WTC11 (cell line): ENCODE data around the gene DNAH8. TPM values are rescaled to one million over a fixed set of nuclear protein-coding genes. Genes with fewer than 3 reads are reported as not detected.

Experiments
- ATAC-seq: fragments of 200-7000 bp; cut with Tn5 transposase; 2 replicates; pipeline ENCODE4 v1.10.0; 2021; ENCODE audit warnings: mild to moderate bottlenecking, moderate library complexity
- CTCF ChIA-PET: fragments of 300-600 bp; sonication (Branson Sonifier 250); formaldehyde crosslinking; loops from one replicate; lab custom pipeline; 2021; ENCODE audit warnings: antibody characterized with exemption; lab: Charles Lee
- POLR2A ChIA-PET: fragments of 350-600 bp; sonication (Branson Sonifier 250); formaldehyde crosslinking; loops from one replicate; lab custom pipeline; 2021; ENCODE audit warnings: antibody characterized with exemption; lab: Charles Lee
- DNase-seq: peaks from one replicate; pipeline ENCODE4 v3.0.0; 2021; ENCODE audit warnings: low spot score
- H3K27ac Mint-ChIP-seq: 2 replicates; pipeline ENCODE4 v1.8.0; 2021; ENCODE audit warnings: mixed read lengths
- H3K27me3 Mint-ChIP-seq: 2 replicates; pipeline ENCODE4 v1.8.0; 2021; ENCODE audit warnings: low read depth, mild to moderate bottlenecking, moderate library complexity, mixed read lengths
- H3K36me3 Mint-ChIP-seq: 2 replicates; pipeline ENCODE4 v1.8.0; 2021; ENCODE audit warnings: mixed read lengths
- H3K4me1 Mint-ChIP-seq: 2 replicates; pipeline ENCODE4 v1.8.0; 2022; ENCODE audit warnings: mixed read lengths
- H3K4me3 Mint-ChIP-seq: 2 replicates; pipeline ENCODE4 v1.8.0; 2021; ENCODE audit warnings: mild to moderate bottlenecking, moderate library complexity, mixed read lengths
- H3K9me3 Mint-ChIP-seq: 2 replicates; pipeline ENCODE4 v1.8.0; 2021; ENCODE audit warnings: mixed read lengths
- ATF1 ChIP-seq: sonication (generic); formaldehyde crosslinking; IDR thresholded peaks from 2 replicates; pipeline ENCODE4 v1.8.1; 2023; ENCODE audit warnings: mild to moderate bottlenecking, moderate library complexity, missing genetic modification reagents
- ATF3 ChIP-seq: sonication (generic); formaldehyde crosslinking; conservative IDR thresholded peaks from 2 replicates; pipeline ENCODE4 v1.8.1; 2022; ENCODE audit warnings: mild to moderate bottlenecking, missing genetic modification reagents
- ATF6 ChIP-seq: sonication (generic); formaldehyde crosslinking; IDR thresholded peaks from 2 replicates; pipeline ENCODE4 v1.8.1; 2023; ENCODE audit warnings: mild to moderate bottlenecking, missing genetic modification reagents
- CBFB ChIP-seq: sonication (generic); formaldehyde crosslinking; IDR thresholded peaks from 2 replicates; pipeline ENCODE4 v1.8.1; 2022; ENCODE audit warnings: mild to moderate bottlenecking, low read depth, missing genetic modification reagents
- CREM ChIP-seq: sonication (generic); formaldehyde crosslinking; IDR thresholded peaks from 2 replicates; pipeline ENCODE4 v1.8.1; 2022; ENCODE audit warnings: mild to moderate bottlenecking, missing genetic modification reagents, moderate library complexity
- GTF2I ChIP-seq: fragments of 250-450 bp; sonication (Bioruptor Pico); conservative IDR thresholded peaks from 2 replicates; pipeline ENCODE4 v1.4.0; 2021; ENCODE audit warnings: mild to moderate bottlenecking
- IRF1 ChIP-seq: sonication (generic); formaldehyde crosslinking; IDR thresholded peaks from 2 replicates; pipeline ENCODE4 v1.8.0; 2023; ENCODE audit warnings: missing genetic modification reagents
- MAX ChIP-seq: sonication (generic); formaldehyde crosslinking; IDR thresholded peaks from 2 replicates; pipeline ENCODE4 v1.8.0; 2022; ENCODE audit warnings: mild to moderate bottlenecking, missing genetic modification reagents
- NFYB ChIP-seq: sonication (generic); formaldehyde crosslinking; conservative IDR thresholded peaks from 2 replicates; pipeline ENCODE4 v1.8.0; 2022; ENCODE audit warnings: low read depth, missing genetic modification reagents
- NR1H2 ChIP-seq: sonication (generic); formaldehyde crosslinking; IDR thresholded peaks from 2 replicates; pipeline ENCODE4 v1.9.0; 2021; ENCODE audit warnings: mild to moderate bottlenecking, moderate library complexity, missing genetic modification reagents
- NR3C1 ChIP-seq: sonication (generic); formaldehyde crosslinking; conservative IDR thresholded peaks from 2 replicates; pipeline ENCODE4 v1.8.1; 2023; ENCODE audit warnings: low read depth, mild to moderate bottlenecking, missing genetic modification reagents
- PRRX2 ChIP-seq: fragments of 250-450 bp; sonication (Bioruptor Pico); IDR thresholded peaks from 2 replicates; pipeline ENCODE4 v1.8.0; 2021; ENCODE audit warnings: mild to moderate bottlenecking
- SMAD3 ChIP-seq: sonication (generic); formaldehyde crosslinking; IDR thresholded peaks from 2 replicates; pipeline ENCODE4 v1.8.0; 2022; ENCODE audit warnings: missing genetic modification reagents, mild to moderate bottlenecking, borderline replicate concordance
- TEAD4 ChIP-seq: sonication (generic); formaldehyde crosslinking; IDR thresholded peaks from 2 replicates; pipeline ENCODE4 v1.8.0; 2022; ENCODE audit warnings: mild to moderate bottlenecking, missing genetic modification reagents
- ZNF121 ChIP-seq: sonication (generic); formaldehyde crosslinking; IDR thresholded peaks from 2 replicates; pipeline ENCODE4 v1.8.0; 2023; ENCODE audit warnings: missing genetic modification reagents
- ZNF138 ChIP-seq: sonication (generic); formaldehyde crosslinking; conservative IDR thresholded peaks from 2 replicates; pipeline ENCODE4 v1.8.1; 2022; ENCODE audit warnings: mild to moderate bottlenecking, moderate library complexity, missing genetic modification reagents
- ZNF219 ChIP-seq: sonication (generic); formaldehyde crosslinking; IDR thresholded peaks from 2 replicates; pipeline ENCODE4 v1.8.0; 2023; ENCODE audit warnings: missing genetic modification reagents, mild to moderate bottlenecking, borderline replicate concordance
- ZNF263 ChIP-seq: sonication (generic); formaldehyde crosslinking; IDR thresholded peaks from 2 replicates; pipeline ENCODE4 v1.8.1; 2022; ENCODE audit warnings: low read depth, mild to moderate bottlenecking, moderate library complexity, missing genetic modification reagents
- total RNA-seq: library from RNA; stranded (reverse); gene quantifications from 3 replicates; pipeline ENCODE4 v1.2.3, GENCODE V29; 2021
- TF ChIP-seq, protein P1 (sequence below): sonication (generic); formaldehyde crosslinking; IDR thresholded peaks from 2 replicates; pipeline ENCODE4 v1.8.1; 2023; ENCODE audit warnings: mild to moderate bottlenecking, moderate library complexity, missing genetic modification reagents
- TF ChIP-seq, protein P2 (sequence below): sonication (generic); formaldehyde crosslinking; IDR thresholded peaks from 2 replicates; pipeline ENCODE4 v1.8.1; 2023; ENCODE audit warnings: mild to moderate bottlenecking, missing genetic modification reagents, moderate library complexity
- TF ChIP-seq, protein P3 (sequence below): sonication (generic); formaldehyde crosslinking; IDR thresholded peaks from 2 replicates; pipeline ENCODE4 v1.8.1; 2022; ENCODE audit warnings: low read depth, mild to moderate bottlenecking, moderate library complexity, missing genetic modification reagents, borderline replicate concordance
- TF ChIP-seq, protein P4 (sequence below): fragments of 250-450 bp; sonication (Bioruptor Pico); IDR thresholded peaks from 2 replicates; pipeline ENCODE4 v1.9.0; 2021; ENCODE audit warnings: moderate library complexity, mild to moderate bottlenecking, inconsistent platforms, borderline replicate concordance

The DNAH8 gene
- total RNA-seq, 1 experiment from 2014 or later: 0.02 TPM

- TF ChIP-seq ZNF219 (CRISPR knock-in tag): no peak
- TF ChIP-seq ATF1 (CRISPR knock-in tag): no peak
- TF ChIP-seq GTF2I (CRISPR knock-in tag): no peak
Measured at GRCh38 chr6:38755207-38755606, 40.1 kb downstream of the DNAH8 start (continued).

GRCh38 chr6:38755874-38756273 is 40.8 kb downstream of the DNAH8 start:
- TF ChIP-seq, protein P1, sequence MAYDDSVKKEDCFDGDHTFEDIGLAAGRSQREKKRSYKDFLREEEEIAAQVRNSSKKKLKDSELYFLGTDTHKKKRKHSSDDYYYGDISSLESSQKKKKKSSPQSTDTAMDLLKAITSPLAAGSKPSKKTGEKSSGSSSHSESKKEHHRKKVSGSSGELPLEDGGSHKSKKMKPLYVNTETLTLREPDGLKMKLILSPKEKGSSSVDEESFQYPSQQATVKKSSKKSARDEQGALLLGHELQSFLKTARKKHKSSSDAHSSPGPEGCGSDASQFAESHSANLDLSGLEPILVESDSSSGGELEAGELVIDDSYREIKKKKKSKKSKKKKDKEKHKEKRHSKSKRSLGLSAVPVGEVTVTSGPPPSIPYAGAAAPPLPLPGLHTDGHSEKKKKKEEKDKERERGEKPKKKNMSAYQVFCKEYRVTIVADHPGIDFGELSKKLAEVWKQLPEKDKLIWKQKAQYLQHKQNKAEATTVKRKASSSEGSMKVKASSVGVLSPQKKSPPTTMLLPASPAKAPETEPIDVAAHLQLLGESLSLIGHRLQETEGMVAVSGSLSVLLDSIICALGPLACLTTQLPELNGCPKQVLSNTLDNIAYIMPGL: no peak
- TF ChIP-seq SMAD3 (CRISPR knock-in tag): no peak
- no peak for TF ChIP-seq ZNF138 (CRISPR knock-in tag)
- no peak for TF ChIP-seq NFYB (CRISPR knock-in tag)
- TF ChIP-seq ZNF121 (CRISPR knock-in tag): no peak
- TF ChIP-seq ATF3 (CRISPR knock-in tag): no peak
- TF ChIP-seq, protein P2, sequence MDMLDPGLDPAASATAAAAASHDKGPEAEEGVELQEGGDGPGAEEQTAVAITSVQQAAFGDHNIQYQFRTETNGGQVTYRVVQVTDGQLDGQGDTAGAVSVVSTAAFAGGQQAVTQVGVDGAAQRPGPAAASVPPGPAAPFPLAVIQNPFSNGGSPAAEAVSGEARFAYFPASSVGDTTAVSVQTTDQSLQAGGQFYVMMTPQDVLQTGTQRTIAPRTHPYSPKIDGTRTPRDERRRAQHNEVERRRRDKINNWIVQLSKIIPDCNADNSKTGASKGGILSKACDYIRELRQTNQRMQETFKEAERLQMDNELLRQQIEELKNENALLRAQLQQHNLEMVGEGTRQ (CRISPR knock-in tag): no peak
- TF ChIP-seq TEAD4 (CRISPR knock-in tag): no peak
- TF ChIP-seq, all 79 proteins: peak for 0
- H3K27me3 Mint-ChIP-seq: no peaks in the 10 kb centered on the region; the same call in 1 of the 2 replicates
- H3K36me3 Mint-ChIP-seq: peaks cover 4% of the 10 kb centered on the region
- H3K27ac Mint-ChIP-seq: no peak overlapping the region
- DNase-seq: no peak
- H3K4me1 Mint-ChIP-seq: no peaks in the 10 kb centered on the region
- ATAC-seq: no peak
- H3K9me3 Mint-ChIP-seq: peaks cover 16% of the 10 kb centered on the region
- H3K4me3 Mint-ChIP-seq: no peak overlapping the region
- ChIA-PET CTCF (no interaction called here), POLR2A (no interaction called here)

- H3K9me3 Mint-ChIP-seq: peaks cover 16% of the 10 kb centered on the region
- no peak overlapping the region for H3K4me3 Mint-ChIP-seq
- ChIA-PET CTCF (interaction anchor here (0.5 kb wide), 1 partner anchor 18 kb away, joined by 3 read pairs; no protein-coding TSS in a partner anchor), POLR2A (no interaction called here)
- H3K4me1 Mint-ChIP-seq: no peaks in the 10 kb centered on the region
- DNase-seq (no peak), ATAC-seq (no peak)
- H3K27ac Mint-ChIP-seq: no peak overlapping the region
- no peaks in the 10 kb centered on the region; the same call in 1 of the 2 replicates for H3K27me3 Mint-ChIP-seq
- peaks cover 4% of the 10 kb centered on the region for H3K36me3 Mint-ChIP-seq
- TF ChIP-seq, protein P3, sequence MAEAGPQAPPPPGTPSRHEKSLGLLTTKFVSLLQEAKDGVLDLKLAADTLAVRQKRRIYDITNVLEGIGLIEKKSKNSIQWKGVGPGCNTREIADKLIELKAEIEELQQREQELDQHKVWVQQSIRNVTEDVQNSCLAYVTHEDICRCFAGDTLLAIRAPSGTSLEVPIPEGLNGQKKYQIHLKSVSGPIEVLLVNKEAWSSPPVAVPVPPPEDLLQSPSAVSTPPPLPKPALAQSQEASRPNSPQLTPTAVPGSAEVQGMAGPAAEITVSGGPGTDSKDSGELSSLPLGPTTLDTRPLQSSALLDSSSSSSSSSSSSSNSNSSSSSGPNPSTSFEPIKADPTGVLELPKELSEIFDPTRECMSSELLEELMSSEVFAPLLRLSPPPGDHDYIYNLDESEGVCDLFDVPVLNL: no peak
- no peak for TF ChIP-seq NR3C1 (CRISPR knock-in tag)
- no peak for TF ChIP-seq CREM (CRISPR knock-in tag)
- TF ChIP-seq MAX (CRISPR knock-in tag): no peak
- no peak for TF ChIP-seq CBFB (CRISPR knock-in tag)
- TF ChIP-seq, protein P4, sequence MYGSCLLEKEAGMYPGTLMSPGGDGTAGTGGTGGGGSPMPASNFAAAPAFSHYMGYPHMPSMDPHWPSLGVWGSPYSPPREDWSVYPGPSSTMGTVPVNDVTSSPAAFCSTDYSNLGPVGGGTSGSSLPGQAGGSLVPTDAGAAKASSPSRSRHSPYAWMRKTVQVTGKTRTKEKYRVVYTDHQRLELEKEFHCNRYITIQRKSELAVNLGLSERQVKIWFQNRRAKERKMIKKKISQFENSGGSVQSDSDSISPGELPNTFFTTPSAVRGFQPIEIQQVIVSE (CRISPR knock-in tag): no peak
- no peak for TF ChIP-seq ZNF263 (CRISPR knock-in tag)
- TF ChIP-seq IRF1 (CRISPR knock-in tag): no peak
- no peak for TF ChIP-seq NR1H2
- no peak for TF ChIP-seq ATF6 (CRISPR knock-in tag)
- no peak for TF ChIP-seq PRRX2 (CRISPR knock-in tag)
Measured at GRCh38 chr6:38760097-38760496, 45.0 kb downstream of the DNAH8 start.
